ENCODE data around the gene COL12A1.

- TF ChIP-seq CTCF (IDR thresholded peaks at IDR 0.05 in 4 of 5, conservative IDR thresholded peaks at IDR 0.05 in 1 of 5) (no peak), POLR2A (IDR thresholded peaks at IDR 0.05) (no peak)
Observed at GRCh38 chr6:75091467-75092190, 114.2 kb downstream of the COL12A1 start.

All from gastrocnemius medialis (tissue), 4 donors.